Stimulated activated CD4-positive, alpha-beta T cell treated with anti-CD3 and anti-CD28 coated beads, Interleukin-12 subunit alpha, Interleukin-12 subunit beta, amount 100 ng/mL, for 24 hours (primary cell): ENCODE data around the gene ACTG2.
"Not testable (repeated sequence)": the region's sequence is repeated elsewhere in the genome, so short reads cannot be mapped to it uniquely, and the experiment has no call there.

Experiments used
- DNase-seq, 2 experiments: peaks; one replicate each; pipeline ENCODE4 v3.0.0-alpha.2; 2020; ENCODE audit warnings: low read depth in 2 of 2

The ACTG2 gene

GRCh38 chr2:73935641-73936040, 42.8 kb downstream of the ACTG2 start:
- no peak for DNase-seq

GRCh38 chr2:73937103-73937885, 44.5 kb downstream of the ACTG2 start:
- DNase-seq = no peak

- DNase-seq = no peak
Observed at GRCh38 chr2:73937899-73938298, 45.1 kb downstream of the ACTG2 start.

- no peak for DNase-seq
Observed at GRCh38 chr2:73938718-73939352, 46.0 kb downstream of the ACTG2 start.

DNA sequence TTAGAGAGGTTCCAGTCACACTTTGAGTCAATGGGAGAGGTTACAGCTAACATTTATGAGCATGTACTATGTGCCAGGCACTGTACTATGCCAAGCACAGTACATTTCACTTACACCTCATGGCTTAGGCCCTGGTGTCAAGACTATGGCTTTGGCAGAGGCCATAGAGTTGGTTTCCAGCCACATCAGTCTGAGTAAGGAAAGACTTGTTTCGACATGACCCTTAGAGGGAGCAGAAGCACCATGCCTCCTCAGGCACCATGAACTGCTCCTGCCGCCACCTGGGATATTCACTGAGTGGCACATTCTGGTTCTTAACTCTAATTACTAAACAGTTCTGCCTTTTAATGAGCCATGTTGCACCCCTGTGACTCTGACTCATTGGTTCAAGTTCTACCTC, 46.6 kb downstream of the ACTG2 start:
- DNase-seq = no peak

DNA sequence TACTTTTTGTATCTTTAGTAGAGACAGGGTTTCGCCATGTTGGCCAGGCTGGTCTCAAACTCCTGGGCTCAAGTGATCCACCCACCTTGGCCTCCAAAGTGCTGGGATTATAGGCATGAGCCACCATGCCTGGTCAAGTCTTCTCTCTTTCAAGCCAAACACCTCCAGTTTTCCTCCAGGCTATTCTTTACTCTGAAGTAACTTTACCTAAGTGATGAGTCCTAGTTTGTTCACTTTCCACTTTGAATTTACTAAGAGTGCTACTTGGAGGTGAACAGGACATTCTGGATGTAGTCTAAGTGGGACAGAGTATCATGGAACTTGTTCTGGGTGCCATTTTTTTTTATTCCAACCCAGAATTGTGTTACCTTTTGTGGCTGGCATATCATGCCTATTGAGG, 47.3 kb downstream of the ACTG2 start:
- not testable (repeated sequence) for DNase-seq

DNA sequence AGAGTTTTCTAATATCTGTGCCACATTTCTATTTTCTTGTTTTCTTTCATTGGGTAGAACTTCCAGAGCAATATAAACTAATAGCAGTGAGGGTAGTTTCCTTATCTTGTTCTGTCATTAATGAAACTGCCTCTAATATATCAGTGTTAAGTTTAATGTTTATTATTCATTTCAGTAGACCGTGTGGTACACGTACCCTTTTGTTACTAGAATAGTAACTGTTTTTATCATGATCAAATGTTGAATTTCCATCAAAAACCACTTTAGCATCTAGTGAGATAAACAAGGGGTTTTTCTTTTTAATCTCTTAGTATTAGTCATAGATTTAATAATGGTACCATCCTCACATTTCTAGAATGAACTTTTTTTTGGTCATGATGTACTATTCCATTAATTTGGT, 49.9 kb downstream of the ACTG2 start:
- DNase-seq = no peak

DNA sequence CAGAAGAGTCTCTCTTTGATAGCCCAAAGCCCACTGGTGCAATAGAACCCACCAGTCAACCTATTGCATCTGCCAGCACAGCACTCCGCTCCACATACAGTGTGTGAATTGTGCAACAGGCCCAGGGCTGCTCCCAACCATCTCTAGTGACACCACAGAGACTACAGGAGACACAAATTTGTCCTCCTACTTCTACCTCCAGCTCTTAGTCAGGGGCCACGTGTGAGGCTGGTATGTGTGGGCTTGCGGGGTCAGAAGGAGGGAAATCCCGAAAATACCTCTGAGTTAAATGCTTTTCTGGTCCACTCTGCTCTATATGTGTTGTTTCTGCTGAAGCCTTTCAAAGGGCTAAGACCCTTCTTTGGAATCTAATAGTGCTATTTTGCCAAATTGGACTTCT, 51.9 kb downstream of the ACTG2 start:
- DNase-seq = no peak

DNA sequence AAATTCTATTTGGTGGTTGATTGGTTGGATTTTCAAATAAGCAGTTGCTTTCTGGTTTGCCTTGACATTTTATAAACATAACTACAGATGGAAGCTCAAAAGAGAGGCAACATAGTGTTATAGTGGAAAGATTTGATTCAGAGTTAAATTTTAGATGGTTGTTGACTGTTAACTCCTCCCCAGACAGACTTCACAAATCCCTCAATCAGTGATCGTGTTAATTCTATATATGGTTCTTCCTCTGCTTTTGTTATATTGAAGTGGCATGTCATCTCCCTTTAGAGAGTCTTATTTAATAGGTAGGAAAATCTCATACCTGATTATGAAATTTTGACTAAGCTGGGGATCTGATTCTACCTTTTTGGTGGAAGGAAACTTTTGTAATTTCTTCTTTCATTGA, 53.4 kb downstream of the ACTG2 start:
- no peak for DNase-seq

DNA sequence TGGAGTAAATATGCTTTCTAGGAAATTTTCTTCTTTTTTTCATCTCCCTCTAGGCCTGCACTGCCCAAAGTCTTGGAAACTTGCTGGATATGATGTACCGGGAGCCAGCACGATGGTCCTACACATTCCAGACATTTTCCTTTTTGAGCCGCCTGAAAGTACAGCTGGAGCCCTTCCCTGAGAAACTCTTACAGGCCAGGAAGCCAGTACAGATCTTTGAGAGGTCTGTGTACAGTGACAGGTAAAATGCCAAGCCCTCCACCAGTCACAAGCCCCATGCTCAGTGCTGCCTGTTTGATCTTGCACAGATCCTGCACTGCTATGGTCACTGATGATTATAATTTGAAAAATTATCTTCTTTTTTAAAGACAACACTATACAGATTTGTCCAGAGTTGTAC, 53.9 kb downstream of the ACTG2 start:
- no peak for DNase-seq

DNA sequence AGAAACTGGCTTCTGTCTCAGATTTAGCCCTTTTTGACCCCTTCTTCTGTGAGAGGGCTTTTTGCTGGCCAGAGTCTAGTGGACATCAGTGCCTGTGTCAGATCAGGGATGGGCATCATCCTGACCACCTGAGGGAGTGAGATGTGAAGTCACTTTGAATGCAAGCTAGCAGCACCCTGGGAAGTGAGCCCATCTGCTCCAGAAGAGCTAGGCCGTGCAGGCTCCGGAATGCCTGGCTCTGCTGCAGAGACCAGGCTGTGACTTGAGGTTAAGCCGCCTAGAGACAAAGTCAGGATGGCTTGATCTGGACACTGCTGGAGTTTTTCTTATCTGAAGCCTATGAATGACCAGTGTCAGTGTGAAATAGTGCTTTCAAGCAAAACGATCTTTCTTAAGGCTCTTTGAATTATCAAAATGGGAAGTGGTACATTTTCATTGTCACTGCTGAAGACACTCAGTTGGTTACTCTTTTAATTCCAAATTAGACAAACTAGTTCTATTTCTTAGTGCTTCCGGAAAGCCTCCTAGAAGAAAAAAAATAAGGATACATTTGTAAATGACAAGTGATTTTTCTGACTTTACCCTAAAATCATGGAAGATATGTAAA, 54.7 kb downstream of the ACTG2 start:
- no peak for DNase-seq

- no peak for DNase-seq
Observed at GRCh38 chr2:73949802-73950201, 57.0 kb downstream of the ACTG2 start.

DNA sequence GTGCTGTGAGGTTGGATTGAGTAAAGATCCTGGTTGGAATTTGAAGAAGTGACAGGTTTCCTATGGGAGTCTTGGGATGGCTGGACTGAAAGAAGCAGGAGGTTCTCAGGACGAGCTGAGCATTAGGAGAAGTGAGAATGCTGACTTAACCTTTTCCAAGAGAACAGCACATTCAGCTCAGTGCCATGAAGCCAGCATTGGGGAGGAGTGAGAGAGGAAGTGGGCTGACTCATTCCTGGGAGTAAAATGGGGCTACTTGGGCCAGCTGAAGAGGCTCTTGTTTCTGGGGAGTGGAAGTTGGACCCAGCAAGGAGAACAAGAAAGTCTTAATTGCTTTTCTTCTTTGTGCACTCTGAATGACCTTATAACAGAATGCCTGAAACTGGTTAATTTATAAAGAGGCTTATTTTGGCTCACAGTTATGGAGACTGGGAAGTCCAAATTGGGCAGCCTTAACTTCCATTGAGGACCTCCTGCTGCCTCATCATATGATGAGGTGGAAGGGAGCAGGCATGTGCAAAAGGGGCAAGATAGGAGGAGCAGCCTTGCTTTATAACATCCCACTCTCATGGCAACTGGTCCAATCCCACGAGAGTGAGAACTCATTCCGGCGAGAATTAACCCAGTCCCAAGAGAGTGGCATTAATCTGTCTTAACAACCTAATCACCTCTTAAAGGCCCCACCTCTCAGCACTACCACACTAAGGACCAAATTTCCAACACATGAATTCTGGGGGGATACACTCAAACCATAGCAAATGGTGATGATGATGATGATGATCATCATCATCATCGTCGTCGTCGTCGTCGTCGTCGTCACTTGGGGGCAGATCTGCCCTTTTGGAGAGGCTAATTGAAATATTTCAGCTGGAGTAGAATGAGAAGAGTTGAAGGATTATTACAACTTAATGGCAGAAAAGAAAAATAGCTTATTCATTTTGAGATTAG, 60.0 kb downstream of the ACTG2 start:
- DNase-seq = no peak

GRCh38 chr2:73956218-73956865, 63.5 kb downstream of the ACTG2 start:
- no peak for DNase-seq

DNA sequence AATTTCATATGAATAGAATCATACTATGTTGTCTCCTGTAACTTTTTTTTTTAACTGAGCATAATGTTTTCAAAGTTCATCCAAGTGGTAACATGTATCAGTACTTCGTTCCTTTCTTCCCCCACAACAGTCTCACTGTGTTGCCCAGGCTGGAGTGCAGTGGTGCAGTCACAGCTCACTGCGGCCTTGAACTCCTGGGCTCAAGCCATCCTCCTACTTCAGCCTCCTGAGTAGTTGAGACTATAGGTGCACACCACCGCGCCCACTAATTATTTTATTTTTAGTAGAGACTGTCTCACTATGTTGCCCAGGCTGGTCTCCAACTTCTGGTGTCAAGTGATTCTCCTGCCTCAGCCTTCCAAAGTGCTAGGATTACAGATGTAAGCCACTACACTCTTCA, 68.5 kb downstream of the ACTG2 start:
- DNase-seq = no peak

DNA sequence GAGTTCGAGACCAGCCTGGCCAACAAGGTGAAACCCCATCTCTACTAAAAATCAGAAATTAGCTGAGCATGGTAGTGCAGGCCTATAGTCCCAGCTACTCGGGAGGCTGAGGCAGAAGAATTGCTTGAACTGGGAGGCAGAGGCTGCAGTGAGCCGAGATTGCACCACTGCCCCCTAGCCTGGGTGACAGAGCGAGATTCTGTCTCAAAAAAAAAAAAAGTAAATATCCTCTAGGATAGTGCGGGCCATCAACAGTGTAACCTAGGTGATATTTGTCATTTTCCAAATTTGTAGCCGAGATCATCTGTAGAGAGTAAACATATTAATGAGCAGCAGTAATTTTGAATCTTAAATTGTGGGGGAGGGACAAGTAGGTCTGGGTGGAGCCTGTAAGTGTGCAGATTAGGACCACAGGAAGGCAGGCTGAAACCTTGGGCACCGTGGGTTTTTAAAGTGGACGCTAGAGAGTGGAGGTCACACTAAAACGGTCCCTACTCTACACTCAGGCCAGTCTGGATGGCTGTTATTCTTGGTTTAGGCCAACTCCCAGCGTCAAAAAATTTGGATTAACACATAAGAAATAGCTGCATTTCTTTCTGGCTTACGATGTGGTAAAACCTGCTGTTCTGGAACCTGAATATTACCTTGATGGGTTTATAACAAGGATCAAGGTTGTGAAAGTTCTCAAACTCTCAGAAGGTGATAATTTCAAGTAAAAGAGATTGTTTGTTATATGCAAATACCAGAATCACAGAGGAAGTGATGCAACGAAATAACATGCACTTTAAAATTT, 69.2 kb downstream of the ACTG2 start:
- no peak for DNase-seq

GRCh38 chr2:73962798-73963197, 70.0 kb downstream of the ACTG2 start:
- no peak for DNase-seq

DNA sequence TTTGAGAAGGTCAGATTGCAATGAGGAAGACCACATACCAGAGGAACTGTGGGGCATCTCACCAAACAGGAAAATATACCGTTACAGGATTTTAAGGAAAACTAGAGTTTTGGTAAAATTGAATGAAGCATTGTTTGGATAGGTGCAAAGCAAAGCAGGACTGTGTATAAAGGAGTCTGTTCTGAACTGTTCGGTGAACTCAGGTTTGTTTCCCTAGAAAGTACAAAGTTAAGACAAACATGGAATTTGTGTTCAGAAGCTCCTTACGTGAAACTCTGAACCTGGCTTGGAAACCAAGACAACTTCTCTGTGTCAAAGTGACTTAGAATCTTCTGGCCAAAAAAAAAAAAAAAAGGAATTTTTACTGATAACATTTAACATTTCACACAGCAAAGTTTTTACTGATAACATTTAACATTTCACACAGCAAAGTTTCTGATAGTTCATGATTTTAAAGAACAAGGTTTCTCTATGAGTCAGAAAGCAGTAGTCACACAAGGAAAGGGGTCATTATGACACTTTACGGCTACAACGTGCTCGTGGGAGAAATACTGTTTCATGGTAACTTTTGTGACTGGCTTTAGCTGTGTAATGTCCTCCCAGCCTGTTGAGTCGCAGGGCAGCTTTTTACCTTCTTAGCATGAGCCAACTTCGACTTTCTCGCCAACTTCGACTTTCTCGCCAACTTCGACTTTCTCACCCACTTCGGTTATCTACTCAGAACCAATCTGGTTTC, 70.7 kb downstream of the ACTG2 start:
- DNase-seq = peak in 1 of 2 experiments; percentile 29

GRCh38 chr2:73964223-73964622, 71.4 kb downstream of the ACTG2 start:
- no peak for DNase-seq

DNA sequence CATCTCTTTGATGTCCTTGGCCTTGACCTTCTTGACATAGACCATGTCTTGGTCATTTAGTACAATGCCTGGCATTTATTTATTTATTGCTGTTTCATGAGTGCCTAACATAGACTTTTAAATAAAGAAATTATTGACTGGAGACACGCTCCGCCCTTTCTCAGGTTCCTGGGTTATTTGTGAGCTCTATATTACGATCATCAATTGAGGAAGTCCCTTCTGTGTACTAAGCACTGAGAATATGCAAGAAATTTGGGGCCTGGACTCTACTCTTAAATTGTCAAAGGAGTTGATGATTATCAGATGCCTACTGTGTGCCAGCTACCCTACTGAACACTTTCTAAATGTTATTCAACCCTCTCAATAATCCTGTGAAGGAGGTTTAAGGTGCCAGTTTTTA, 72.2 kb downstream of the ACTG2 start:
- DNase-seq = no peak
